Smooth muscle cell of the brain vasculature (primary cell): ENCODE measurements around the gene C2.
A peak's percentile ranks its signal among the peaks of the same experiment; 100 is the strongest.

ENCODE experiments used
- DNase-seq: peaks from one replicate; pipeline ENCODE4 v3.0.0-alpha.2; 2012; ENCODE audit warnings: low read depth, low spot score

The C2 gene

GRCh38 chr6:31927242-31927862 is at the start of gene C2:
Gene C2, plus strand, starts transcription at chr6:31927717. Its CDS starts 36 bp downstream, at chr6:31927753.
- no peak for DNase-seq

DNA sequence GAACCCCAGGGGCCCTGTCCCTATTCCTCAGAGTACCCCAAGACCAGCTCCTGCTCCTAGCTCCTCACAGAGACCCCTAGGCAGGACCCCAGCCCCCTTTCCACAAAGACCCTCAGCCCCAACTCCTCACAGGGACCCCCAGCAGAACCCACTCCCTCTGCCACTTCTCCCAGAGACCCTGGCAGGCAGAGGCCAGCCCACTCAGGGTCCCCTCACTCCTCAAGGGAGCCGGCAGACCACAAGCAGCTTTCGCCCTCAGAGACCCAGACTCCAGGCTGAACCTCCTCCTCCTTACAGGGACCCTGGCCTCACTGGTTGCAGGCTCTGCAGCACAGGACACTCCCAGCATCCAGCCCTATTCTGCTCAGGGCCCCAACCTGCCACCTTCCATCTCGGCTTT is 49.3 kb upstream of the C2 start:
- DNase-seq, result no peak

DNA sequence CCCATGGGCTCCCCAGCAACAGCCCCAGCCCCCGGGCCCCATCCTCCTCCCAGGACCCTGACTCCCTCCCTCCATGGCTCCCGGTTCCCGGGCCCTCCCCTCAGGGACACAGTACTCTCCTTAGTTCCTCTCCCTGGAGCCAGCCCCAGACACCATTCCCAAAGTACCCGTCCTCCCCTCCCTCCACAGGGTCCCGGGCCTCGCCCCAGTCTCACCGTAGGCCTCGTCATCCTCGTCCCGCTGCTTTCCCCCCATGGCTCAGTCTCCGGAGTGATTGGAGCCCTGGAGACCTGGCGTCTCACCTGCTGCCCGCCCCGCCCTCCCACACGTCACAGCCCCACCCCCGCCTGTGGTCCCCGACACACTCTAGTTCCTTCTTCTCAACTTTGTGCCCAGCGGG is 48.8 kb upstream of the C2 start, which contains the start of gene SLC44A4:
SLC44A4 (minus strand) TSS at position 272 of the 400 bp plus-strand sequence; CDS start at position 255, 17 bp downstream.
- DNase-seq, result no peak

DNA sequence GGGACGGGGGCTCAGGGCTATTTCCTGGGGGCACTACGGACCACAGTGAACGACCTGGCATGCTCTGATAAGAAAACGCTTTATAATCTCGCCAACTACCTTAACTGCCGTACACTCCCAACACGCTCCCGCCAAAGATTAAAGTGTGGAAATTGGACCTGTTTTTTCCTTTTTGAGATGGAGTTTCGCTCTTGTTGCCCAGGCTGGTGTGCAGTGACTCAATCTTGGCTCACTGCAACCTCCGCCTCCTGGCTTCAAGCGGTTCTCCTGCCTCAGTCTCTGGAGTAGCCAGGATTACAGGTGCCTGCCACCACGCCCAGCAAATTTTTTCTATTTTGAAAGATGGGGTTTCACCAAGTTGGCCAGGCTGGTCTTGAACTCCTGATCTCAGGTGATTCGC is 48.4 kb upstream of the C2 start:
- no peak for DNase-seq

GRCh38 chr6:31879901-31880300 is 47.6 kb upstream of the C2 start:
- DNase-seq, result no peak

DNA sequence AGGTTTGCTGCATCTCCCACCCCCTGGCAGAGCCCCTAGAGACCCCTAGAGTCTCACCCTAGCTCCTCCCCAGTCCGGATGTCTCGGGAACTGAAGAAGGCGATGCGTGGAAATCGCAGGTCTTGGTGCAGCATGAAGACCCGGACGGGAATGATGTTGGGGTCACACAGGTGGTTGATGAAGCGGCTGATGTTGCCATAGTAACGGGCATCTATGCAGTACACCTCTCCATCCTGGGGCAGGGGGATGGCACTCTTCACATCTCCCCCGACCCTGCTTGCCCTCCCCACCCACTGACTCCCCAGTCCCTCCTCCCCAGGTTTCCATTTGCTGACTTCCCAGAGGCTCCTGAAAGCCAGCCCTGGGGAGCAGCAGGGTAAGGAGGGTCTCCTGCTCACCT is 46.9 kb upstream of the C2 start:
- no peak for DNase-seq

GRCh38 chr6:31881136-31881859 is 46.2 kb upstream of the C2 start:
- no peak for DNase-seq

DNA sequence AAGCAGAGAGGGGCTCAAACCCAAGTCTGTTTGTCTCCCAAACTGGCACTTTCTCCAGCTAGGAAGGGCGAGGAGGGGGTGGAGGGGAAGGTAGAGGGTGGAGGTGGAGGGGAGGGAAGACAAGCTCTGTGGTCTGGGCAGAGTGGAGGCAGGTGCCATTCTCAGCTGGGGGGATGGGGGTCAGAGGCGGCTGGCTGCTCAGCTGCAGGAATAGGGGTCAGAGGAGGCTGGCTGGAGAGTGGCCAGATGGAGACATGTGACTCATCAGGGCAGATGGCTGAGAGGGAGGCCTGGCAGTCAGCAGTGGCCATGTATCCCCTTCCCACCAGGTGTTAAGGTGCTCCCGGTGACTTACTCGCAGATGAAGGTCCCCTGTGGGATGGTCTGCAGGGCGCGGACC is 45.2 kb upstream of the C2 start:
- DNase-seq, result no peak

GRCh38 chr6:31883676-31884075 is 43.8 kb upstream of the C2 start:
- DNase-seq, result no peak

DNA sequence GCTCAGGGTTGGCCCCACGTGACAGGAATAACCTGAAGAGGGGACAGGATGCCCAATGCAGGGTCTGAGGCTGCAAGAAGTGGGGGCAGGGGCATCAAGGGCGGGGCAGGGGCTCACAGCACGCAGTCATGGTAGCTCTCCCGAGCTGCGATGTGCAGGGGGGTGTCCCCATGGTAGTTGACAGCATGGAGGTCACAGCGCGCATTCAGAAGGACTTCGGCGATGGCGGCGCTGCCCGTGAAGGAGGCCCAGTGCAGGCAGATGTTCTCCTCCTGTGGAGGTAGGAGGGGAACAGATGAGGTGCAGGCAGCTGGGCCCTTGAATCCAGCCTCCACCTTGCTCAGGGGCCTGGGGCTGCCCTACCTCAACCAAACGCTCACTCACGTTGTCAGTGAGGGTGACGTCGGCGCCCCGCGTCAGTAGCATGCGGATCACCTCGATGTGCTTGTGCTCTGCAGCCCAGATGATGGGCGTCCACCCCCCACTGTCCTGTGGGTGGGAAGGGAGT is 42.9 kb upstream of the C2 start:
- DNase-seq, result no peak

DNA sequence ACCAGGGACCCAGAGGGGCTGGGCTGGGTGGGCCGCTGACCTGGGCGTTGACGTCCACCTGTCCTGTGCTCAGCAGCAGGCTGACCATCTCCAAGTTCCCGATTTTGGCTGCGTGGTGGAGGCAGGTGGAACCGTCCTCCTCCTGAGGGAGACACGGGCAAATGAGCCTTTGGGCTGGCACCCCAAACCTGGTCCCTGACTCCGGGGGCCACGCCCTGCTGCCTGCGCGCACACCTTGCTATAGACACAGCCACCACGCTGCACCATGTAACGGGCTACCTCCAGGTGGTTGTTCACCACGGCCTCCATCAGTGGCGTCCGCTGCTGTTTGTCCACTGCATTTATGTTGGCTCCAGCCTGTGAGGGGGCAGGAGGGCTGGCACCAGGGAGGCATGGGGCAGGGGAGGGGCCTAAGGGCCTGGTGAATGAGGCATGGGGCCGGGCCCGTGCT is 41.0 kb upstream of the C2 start:
- no peak for DNase-seq

DNA sequence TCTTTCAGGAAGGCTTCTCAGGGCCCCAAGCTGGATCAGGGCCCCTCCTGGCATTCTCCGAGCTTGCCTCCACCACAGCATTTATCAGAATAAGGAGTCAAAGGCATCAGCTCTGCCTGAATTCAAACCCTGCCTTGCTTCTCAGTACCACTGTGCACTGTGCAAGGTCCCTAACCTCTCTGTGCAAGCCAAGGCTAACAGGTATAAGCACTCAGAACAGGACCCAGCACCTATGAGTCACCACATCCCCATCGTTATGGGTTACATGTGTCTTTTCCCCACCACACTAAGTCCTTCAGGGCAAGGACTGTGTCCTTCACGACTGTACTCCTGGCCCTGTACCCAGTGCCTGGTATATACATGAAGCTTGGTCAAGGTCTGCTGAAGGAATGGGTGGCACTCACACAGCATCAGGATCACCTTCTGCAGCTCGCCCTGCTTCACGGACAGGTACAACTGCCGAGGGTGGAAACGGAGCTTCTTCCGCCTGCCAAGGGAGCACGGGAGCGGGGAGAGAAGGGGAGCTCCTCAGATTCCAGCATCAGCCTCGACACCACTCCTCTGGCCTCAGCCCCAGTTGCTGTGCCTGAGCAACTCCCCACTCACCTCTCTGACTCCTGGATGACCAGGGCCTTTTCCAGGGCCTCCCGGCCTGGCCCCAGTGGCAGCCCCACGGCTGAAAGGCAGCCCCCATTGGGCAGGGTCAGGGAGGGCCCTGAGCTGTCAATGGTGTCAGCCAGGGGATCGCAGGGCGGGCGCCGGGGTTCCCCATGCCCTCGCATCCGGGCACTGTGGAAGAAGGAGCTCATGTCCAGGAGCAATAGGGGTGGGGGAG is 40.1 kb upstream of the C2 start:
- no peak for DNase-seq

DNA sequence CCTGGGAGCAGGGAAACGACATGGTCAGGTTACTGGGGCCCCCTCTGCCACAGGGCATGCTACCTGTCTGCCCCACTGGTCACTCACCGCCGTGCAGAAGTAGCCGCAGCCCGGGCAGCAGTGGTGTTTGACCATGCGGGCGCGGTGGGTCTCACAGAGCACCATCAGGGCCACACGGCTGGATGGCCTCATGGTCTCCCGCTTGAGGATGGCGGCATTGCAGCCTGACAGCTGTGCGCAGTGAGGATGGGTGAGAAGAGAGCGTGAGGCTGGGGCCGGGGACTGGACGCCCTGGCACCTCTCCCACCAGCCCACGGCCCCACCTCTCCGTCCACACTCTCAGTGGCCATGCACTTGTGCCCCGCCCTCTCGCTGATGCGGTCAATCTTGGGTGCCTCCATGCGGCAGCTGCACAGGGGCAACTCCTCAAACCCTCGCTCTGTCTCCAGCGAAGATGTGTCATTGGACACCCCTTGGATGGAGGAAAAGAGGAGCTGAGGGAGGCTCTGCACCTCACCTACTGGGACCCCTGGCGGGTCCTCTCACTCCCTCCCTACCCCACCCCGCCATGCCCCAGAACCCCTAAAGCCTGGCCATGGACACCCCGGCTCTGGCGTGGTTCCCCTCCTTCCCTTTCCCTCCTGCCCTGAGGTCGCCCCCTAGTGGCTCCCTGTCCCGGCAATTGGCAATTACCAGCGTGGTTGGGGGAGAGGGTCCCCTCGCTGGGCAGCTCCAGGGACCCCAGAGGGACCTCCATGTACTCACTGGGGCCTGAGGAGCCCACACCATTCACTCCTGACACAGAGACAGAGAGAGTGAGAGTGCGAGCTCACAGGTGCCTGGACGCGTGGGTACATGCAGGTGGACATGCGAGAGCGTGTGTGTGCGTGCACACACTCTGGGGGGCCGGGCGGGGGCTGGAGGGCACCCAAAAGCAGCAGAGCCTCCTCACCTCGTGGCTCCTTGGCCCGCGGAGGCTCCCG is 39.0 kb upstream of the C2 start:
- DNase-seq, result no peak

GRCh38 chr6:31889331-31889972 is 38.1 kb upstream of the C2 start:
- no peak for DNase-seq

- DNase-seq, result no peak
Observed at GRCh38 chr6:31892821-31893220, 34.7 kb upstream of the C2 start.

DNA sequence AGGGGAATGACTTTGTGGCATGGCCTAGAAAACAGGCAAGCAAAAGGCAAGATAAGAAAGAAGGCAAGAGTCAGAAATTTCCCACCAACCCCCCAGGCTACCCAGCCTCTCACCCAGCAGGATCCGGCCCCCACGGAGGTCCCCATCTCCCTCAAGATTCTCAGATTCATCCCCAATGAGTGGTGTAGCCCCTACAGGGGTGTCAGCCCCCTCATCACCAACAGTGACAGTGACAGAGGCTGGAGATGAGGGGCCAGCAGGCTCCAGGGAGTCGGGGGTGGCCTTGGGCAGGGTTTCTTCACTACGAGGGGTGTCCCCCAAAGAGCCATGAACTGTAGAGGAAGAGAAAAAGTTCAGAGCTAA is 31.0 kb upstream of the C2 start:
- no peak for DNase-seq

DNA sequence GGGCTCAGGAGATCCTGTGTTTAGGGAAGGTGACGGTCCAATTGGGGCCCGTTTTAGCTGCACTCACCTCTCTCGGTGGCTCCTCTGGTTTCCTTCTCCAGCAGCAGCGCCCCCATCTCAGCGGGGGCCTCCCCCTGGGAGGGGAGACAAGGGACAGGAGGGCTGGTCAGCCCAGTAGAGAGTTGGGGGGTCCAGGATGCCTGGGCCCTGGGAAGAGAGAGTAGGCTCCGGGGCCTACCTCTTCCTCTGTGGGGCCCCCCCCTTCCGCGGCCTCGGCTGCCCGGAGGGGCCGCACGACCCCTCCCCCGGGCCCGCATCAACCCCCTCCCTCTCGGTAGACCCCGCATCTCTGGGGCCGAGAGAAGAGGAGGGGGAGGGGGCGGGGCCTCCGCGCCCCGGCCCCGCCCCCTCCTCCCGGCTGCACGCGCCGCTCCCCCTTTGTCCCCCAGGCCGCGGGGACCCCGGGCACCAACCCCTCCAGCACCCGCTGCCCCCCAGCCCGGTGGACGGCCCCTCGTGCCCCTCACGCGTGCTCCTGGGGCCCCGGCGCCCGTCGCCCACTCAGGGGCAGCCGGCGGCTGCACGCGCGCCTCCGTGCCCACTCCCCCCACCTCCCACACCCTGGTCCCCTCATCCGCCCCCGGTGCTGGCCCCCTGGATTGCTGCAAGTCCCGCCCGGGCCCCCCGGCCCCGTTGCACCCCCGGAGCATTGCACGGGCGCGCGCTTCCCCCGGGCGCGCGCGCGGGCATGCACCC is 30.5 kb upstream of the C2 start:
- DNase-seq, result no peak

GRCh38 chr6:31897612-31898382 is 29.7 kb upstream of the C2 start, which contains the start of gene EHMT2:
Gene EHMT2, minus strand, starts transcription at chr6:31897698. Its CDS starts 21 bp downstream, at chr6:31897677.
- peak; percentile 50 for DNase-seq
